Measurements from ENCODE around the gene NACC2.

Gene NACC2, protein sequence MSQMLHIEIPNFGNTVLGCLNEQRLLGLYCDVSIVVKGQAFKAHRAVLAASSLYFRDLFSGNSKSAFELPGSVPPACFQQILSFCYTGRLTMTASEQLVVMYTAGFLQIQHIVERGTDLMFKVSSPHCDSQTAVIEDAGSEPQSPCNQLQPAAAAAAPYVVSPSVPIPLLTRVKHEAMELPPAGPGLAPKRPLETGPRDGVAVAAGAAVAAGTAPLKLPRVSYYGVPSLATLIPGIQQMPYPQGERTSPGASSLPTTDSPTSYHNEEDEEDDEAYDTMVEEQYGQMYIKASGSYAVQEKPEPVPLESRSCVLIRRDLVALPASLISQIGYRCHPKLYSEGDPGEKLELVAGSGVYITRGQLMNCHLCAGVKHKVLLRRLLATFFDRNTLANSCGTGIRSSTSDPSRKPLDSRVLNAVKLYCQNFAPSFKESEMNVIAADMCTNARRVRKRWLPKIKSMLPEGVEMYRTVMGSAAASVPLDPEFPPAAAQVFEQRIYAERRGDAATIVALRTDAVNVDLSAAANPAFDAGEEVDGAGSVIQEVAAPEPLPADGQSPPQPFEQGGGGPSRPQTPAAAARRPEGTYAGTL

DNA sequence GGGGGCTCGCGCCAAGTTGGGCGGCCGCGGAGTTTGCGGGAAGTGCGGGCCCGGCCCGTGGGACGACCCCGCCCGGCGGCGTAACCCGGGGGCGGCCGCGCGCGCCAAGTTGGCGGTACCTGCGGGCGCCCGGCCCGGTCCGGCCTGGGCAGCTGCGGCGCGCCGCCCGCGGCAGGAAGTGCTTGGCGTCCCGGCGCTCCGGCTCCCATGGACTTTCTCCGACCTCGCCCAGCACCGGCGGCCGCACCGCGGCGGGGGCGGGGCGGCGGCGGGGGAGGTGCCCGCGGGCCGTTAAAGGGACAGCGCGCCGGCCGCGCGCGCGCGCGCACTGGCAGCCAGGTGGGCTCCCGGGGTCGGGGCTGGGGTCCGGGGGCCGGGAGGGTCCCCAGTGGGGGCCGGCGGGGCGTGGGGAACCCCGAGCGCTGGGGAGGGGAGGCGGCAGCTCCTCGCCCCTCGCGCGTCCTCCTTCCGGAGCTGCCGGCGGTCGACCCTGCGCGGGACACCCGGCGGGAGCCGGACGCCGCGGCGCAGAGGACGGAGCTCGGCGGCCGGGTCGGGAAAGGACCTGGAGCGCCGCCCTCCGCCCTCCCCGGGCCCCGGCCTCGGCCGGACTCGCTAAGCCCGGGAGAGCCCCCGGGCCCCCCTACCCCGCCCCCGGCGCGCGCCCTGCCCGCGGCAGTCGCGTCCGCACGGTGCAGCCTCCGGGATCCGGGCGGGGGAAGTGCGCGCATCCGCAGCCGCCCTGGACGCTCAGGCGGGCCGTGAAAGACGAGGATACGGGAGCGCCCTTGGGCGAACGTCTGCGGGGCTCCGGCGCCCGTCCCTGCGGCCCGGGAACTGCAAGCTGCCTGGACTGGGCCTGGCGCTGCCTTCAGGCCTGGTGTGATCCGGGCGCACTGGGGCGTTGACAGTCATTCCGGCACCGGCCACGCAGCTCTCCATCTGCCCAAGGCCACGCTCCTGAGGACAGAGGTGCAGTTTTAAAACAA lies at the start of gene NACC2:
TSS of gene NACC2 (minus strand) at position 220 of the 989 bp plus-strand sequence. CDS start 44,768 bp downstream, outside the sequence.
- FAIRE-seq: no peak

DNA sequence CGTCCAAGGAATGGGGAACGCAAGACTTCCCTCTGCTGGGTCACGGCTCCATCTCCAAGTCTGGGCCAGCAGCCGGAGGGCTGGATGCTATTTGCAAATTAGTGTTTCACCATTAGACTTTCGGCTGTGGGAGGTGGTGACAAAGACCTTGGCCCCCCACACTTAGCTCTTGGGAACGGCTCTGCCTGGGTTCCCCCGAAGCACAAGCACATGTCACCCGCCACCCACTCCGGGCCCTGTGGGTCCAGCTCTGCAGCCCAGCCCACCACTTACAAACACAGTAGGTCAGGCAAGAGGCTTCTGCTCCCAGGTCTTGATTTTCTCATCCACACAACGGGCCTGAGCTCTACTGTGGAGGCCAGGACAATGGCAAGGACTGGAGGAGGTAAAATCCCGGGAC lies 49.4 kb upstream of the NACC2 start:
- no peak for FAIRE-seq

DNA sequence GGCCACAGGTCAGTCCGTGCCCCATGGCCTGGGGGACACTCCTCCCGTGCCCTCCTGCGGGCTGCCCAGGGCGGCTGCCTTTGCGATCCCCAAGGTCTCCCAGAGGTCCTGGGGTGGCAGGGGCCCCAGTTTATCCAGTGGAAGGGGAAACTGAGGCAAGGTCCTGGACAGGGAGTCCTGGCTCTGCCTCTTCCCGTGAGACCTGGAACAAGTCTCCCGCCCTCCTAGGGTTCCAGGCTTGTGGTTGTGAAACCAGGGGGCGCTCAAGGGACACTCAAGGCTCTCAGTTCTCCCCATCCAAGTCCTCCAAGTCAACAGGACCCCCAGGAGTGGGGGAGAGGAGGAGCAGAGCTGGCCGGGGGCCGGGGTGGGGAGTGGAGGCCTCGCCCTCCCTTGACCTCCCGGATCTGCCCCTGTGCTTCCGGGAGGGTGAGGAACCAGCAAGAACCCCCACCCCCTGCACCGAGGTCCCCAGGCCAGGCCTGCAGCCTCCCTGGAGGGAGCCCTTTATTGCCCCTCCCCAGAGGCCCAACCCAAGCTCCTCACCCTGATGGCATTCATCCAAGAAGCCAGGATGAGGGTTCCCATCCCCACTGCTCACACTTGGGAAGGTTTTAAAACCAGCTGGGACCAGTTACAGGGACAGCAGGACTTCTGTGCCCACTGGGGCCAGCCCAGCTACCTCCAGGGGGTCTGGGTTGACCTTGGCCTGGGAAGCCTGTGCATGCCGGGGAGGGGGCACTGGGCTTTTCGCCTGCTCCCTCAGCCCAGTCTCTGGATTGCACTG lies 48.3 kb upstream of the NACC2 start:
- FAIRE-seq: no peak

DNA sequence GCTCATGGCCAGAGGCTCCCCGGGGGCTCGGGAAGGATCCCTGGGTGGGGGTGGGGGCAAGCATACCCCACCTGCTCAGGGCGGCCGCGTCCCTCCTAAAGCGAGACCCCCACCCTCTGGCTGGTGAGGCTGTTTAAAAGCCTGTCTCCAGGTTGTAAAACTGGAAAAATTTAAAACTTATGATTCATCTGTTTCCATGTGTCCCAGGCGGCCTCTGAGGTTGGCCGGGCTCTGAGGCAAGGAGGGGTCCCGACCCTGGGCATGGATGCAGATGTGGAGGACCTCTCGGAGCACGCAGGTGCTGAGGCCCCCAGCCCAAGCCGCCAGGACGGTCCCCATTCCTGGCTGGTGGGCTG lies 47.7 kb upstream of the NACC2 start:
- no peak for FAIRE-seq

DNA sequence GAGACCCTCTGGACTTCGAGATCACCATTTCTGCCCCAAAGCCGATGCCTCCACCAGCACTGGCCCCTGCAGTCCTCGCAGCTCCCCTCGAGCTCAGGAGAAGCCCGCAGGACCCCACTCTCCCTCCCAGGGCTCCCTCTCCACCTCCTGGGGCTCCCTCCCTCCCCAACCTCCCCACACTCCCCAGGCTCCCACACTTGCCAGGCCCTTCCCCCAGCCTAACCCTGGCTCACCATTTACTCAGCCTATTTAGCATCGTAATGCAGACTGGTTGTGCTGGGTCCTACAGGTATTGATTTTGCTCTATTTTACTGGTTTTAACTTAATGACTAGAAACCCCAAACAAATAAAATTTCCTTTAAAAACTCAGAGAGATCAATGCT lies 47.3 kb upstream of the NACC2 start:
- no peak for FAIRE-seq

DNA sequence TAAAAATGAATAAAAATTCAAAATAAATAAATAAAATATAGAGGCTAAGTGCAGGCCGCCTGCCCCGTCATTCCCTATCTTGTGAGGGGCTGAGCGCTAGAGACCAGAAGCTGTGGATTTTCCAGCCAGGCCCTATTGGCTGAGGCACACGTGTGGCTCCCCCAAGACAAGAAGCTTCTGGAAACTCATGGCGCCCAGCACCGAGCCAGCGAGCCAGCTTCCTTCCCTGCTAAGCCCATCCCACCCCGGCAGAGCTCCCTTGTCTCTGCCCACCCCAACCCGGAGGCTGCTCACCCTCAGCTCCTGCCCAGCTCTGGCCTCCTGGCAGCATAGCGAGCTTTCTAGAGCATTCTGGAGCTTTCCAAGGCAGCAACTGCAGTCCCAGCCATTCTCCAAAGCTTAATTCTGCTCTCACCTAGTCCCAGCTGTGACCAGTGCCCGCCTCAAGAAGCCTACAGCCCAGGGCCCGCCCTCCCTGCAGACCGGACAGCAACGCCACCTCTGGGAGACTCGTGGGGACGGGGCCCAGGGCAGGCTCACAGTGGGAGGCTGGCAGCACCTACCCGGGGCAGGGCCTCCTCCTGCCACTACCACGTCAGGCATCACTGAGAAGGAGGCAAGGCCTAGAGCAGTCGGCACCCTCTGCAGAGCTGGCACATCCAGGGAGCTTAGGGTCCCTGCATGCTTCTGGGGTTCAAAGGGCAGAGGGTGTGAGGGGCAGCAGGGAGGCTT lies 46.8 kb upstream of the NACC2 start:
- no peak for FAIRE-seq

DNA sequence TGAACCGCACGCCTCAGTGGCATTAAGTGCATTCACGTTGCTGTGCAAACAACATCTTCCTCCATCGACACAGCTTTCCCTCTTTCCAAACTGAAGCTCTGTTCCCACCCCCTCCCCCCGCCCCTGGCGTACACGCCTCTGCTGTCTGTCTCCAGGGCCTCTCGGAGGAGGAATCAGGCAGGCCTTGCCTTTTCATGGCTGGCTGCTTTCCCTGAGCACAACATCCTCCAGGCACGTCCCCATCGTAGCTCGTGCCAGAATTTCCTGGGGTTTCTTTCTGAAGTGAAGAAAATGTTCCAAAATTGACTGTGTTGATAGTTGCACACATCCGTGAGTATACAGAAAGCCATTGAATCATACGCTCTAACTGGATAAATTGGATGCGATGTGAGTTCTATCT lies 45.9 kb upstream of the NACC2 start:
- FAIRE-seq: no peak

DNA sequence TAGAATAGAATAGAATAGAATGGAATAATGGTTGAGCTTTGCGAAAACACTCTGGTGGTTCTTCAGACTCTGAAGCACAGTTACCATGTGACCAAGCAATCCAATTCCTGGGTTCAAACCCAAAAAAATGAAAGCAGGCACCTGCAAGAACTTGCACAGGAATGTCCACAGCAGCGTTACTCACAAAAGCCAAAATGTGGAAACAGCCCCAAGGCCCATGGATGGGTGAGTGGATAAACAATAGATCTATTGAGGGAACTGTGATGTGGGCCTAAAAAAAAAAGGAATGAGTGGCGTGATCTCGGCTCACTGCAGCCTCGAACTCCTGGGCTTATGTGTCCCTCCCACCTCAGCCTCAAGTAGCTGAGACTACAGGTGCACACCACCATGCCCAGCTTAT lies 45.0 kb upstream of the NACC2 start:
- no peak for FAIRE-seq

DNA sequence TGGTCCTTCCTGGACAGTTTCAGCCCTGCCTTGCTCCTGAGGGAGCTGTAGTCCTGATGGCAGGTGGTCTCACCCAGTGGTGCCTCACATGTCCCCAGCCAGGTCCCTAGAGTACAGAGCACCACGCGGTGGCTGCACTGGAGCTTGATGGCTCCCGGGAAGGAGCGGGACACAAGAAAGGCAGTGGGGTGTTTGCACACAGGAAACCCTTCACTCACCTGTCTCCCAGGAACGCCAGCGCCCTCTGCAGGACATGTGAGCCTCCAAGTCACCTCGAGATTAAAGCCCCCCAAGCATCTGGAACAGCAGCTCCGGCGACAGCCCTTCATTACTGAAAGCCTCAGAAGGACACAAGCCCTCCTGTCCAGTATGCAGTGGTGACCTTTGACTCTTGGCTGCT lies 43.5 kb upstream of the NACC2 start:
- FAIRE-seq: no peak

DNA sequence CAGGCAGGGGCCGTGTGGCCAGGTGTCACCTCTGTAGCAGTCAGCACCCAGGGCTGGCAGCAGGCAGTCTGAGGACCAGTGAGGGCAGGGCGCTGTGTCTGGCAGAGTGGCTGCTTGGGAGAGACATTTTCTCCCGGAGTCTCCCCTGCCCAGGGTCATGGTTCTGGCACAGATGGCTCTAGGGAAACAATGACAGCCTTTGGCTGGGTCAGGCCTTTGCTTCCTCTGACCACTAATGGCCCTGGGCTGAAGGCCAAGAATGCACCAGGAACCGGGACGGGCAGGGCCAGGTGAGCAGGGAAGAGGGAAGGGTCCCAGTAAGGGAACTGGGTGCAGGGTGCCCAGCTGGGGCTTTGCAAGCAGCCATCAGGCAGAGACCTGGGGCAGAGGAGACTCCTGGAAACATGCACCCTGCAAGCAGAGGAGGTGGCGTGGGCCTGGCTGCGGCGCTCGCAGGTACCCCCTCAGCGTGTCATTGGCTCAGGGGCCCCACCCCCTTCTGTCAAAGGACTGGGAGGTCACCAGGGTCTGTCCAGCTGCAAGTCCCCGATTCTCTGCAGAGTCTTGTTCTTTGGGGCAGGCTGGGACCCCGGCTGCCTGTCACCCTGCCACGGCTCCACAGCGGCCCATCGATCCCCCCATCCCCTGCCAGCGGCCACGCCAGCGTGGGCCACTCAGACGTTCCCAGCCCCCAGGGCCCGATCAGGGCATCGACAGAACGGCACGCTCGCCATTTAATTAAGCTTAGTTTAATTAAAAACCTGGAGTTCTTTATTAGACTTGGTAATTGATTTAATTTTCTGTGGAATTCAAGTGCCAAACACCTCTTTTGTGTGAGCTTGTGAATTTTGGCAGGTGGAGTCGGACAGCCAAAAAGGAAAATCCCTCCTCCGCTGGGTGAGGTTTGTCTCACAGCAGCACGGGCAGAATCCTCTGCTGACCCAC lies 42.5 kb upstream of the NACC2 start:
- FAIRE-seq: no peak

DNA sequence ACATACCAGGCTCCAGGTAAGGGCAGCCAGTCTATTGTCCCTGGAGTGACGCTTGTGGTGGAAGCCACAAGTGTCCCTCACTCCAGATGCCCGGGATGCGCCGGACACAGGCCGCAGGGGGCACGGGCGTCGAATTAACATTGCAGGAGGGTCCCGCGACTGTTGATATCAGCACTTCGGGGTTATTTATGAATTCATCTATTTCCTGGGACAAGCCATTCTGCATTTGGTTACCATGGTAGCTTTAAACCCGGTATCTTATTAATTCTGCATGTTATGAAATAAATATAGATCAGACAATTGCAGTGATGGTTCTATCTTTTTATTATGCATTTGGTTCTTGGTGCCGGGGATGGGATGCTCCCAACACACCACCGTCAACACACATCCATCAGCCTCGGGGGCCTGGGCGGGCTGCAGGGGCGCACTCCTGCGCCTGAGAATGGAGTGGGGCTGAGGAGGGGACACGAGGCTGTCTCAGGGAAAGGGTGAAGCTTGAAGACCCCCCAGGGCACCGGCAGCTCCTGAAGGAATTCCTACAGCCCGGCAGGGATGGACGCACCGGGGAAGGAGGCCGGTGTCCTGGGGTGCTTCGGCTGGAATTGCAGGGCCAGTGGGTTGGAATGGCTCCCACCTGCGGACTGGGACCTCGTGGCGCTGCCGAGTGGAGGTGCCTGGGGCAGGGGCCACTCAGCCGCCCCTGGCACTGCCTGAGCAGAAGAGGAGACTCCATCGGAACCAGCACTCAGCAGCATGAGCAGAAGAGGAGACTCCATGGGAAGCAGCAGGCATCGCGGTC lies 41.2 kb upstream of the NACC2 start:
- no peak for FAIRE-seq

DNA sequence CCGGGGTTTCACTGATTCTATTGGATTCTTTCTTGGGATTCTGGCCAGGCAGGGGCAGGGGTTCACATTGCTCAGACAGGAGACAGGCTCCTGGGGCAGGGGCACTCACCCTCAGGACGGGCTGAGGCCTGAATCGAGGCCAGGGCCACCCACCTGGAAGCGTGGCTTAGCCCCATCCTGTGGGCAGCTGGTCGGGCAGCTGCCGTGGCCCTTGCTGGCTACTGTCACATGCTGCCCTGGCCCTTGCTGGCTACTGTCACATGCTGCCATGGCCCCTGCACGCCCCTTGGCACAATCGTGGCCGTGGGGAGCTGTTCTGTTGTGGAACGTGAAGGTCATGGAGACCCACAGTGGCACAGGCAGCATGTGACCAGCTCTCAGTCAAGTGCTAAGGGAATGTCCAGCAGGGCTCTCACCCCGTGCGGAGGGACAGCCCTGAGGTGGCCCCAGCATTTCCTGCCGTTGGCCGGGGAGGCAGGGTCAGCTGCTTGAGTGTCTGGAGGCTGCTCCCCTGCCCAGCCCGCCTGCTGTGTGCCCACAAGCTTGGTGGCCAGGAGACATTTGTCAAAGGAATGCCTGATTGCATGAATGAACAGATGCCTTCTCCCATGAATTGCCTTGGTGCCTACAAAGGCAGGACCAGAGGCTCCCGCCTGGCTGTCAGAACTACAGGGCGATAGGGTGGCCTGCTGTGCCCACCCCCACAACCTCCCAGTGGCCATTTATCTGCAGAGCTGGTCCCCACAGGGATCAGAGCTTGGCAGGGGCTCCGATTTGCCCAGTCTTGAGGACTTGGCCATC lies 40.4 kb upstream of the NACC2 start:
- FAIRE-seq: no peak

DNA sequence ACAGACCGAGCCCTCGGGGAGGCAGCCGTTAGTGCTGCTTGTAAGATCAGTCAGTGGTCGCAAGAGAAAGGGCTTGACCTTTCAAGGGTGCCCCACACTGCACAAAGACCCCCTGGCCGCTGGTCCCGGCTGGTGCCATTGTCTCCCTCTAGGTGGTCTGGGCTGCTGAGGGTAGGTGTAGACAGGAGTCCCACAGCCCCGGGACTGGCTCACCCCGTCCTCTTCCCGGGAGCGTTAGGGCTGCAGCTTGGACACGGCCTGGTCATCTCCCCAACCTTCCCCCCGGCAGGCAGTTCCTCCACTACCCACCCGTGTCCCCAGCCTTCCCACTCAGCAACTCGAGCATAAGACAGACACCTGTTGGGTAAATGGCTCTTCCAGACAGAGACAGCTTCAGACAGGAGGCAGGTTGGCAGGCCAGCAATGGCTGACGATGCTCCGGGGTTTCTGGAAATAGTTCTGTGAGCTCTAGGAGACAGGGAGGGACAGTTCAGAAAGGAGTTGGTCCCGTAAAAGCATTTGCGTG lies 38.9 kb upstream of the NACC2 start:
- FAIRE-seq: no peak

DNA sequence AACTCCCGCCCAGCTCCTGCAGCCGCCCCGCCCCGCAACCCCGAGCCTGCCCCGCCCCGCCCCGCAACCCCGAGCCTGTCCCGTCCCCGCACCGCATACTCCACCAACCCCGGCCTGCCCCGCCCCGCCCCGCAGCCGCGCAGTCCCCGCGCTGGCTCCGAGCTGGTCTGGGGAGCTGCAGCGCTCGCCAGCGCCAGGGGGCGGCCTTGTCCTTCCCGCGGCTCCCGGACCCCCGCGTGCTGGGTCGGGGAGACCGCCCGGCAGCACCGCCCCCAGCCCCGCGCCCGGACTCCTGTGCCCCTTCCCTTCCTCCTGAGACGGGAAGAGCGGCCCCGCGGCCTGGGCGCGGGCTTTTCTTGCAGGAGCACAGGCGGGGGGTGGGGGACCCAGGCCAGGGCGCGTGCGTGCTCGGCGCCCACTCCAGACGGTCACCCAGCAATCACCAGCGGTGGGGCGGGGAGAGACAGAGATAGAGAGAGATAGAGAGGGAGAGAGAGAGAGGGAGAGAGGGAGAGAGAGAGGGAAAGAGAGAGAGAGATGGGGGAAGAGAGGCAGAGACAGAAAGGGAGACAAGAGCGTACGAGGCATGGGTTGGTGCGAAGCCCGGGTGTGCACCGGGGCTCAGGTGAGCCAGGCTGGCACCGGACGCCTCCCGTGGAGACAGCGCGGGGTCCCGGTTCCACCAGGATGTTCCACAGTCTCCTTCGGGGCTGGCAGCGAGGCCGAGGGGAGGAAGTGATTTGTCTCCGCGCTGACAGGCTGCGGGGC lies 38.3 kb upstream of the NACC2 start:
- FAIRE-seq: no peak

DNA sequence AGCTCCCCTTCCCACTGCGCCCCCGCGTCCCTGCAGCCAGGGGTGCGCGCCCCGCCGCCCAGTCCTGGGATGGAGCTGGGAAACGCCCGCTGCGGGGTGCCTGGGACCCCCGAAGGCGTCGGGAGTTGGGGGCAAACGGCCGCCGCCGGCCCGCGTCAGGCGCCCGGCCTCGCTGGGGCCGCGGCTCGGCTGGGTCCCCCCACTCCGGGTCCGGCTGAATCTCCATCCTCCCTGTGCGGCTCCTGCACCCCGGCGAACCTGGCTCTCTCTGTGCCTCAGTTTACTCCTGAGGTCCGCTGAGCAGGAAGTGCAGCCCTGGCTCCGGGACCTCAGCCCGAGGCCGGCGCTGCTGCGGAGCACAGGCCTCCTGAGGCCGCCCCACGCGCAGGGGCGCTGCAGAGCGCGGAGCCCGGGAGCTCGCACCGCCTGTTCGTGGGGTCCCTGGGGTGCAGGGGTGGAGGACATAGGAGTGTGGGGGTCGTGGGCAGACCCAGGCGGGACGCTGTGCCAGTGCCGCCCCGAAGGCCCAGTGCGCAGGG lies 37.5 kb upstream of the NACC2 start:
- no peak for FAIRE-seq

DNA sequence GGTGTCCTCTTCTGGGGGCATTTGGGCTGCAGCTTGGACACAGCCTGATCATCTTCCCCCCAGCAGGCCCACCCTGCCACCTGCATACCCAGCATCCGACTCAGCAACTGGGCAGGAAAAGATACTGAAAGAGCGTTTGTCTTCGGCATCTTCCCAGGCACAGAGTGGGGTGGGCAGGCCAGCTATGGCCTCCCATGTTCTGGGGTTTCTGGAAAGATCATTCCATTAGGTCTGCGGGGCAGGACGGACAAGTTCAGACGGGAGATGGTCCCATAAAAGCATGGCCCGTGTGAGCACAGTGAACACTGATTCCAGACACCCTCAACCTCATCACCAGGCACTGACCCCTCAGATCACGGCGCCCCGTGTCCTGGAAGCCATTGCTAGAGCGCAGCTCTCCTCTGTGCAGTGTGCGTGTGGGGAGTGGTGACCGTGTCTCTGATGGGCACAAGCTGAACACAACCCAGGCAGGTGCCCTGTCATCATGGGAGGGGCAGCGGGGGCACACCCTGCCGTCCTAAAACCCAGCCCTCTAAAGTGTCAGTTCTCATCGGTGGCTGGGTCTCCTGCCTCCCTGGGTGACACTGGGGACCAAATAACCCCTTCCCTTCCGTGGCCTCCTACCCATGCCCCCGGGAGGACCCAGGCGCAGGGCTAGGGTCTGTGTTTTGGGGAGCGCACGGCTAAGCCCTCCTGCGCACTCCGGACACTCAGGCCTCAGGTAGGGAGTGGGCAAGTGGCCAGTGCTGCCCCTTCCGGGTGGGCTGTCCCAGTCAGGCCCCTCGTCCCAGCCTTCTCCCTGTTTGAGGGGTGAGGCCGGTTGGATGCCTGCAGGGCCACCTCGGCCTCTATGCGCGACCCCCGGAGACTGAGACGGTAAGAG lies 36.8 kb upstream of the NACC2 start:
- FAIRE-seq: no peak

DNA sequence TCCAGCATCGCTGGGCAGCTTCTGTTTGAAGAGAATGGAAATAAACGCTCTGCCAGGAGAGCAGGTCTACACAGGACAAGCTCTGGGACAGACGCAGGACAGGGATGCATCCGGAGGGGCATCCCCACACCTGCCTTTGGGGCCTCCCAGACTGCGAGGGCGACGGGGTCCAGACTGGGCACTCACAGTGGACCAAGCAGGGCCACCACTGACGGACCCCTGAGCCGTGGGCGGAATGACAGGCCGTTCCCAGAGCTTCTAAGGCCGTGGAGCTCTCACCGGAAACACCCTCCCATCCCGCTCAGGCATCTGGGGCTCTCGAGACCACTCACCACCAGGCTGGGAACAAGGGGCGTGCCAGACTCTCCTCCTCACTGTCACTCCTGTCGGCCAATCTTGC lies 34.1 kb upstream of the NACC2 start:
- FAIRE-seq: no peak
